Astrocyte (in vitro differentiated cells and primary cell): ENCODE measurements around the gene LRRTM3.

Experiments used
- EZH2 ChIP-seq: IDR thresholded peaks from 2 replicates; pipeline ENCODE4 v1.6.1; 2012; ENCODE audit warnings: mild to moderate bottlenecking, low read length, inconsistent platforms; ENCODE audit not compliant: insufficient read depth
- TF ChIP-seq, protein P1 (sequence below): IDR thresholded peaks from 2 replicates; pipeline ENCODE4 v1.5.1; 2011; ENCODE audit warnings: low read depth, mild to moderate bottlenecking, inconsistent platforms, low read length, moderate library complexity; ENCODE audit not compliant: insufficient read depth

GRCh38 chr10:67043041-67043440 is 117.2 kb downstream of the LRRTM3 start:
- TF ChIP-seq, protein P1, sequence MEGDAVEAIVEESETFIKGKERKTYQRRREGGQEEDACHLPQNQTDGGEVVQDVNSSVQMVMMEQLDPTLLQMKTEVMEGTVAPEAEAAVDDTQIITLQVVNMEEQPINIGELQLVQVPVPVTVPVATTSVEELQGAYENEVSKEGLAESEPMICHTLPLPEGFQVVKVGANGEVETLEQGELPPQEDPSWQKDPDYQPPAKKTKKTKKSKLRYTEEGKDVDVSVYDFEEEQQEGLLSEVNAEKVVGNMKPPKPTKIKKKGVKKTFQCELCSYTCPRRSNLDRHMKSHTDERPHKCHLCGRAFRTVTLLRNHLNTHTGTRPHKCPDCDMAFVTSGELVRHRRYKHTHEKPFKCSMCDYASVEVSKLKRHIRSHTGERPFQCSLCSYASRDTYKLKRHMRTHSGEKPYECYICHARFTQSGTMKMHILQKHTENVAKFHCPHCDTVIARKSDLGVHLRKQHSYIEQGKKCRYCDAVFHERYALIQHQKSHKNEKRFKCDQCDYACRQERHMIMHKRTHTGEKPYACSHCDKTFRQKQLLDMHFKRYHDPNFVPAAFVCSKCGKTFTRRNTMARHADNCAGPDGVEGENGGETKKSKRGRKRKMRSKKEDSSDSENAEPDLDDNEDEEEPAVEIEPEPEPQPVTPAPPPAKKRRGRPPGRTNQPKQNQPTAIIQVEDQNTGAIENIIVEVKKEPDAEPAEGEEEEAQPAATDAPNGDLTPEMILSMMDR: no peak
- TF ChIP-seq EZH2: no peak
